HG03095 (cell line): ENCODE data around the gene SRP54.
A peak's percentile ranks its signal among the peaks of the same experiment; 100 is the strongest.
"Not testable (repeated sequence)": the region's sequence is repeated elsewhere in the genome, so short reads cannot be mapped to it uniquely, and the experiment has no call there.

Source experiments
- ATAC-seq: cut with Tn5 transposase; IDR thresholded peaks from one replicate; pipeline ENCODE4 v1.9.1; 2021; ENCODE audit warnings: moderate library complexity; ENCODE audit not compliant: unreplicated experiment

SRP54 gene

DNA sequence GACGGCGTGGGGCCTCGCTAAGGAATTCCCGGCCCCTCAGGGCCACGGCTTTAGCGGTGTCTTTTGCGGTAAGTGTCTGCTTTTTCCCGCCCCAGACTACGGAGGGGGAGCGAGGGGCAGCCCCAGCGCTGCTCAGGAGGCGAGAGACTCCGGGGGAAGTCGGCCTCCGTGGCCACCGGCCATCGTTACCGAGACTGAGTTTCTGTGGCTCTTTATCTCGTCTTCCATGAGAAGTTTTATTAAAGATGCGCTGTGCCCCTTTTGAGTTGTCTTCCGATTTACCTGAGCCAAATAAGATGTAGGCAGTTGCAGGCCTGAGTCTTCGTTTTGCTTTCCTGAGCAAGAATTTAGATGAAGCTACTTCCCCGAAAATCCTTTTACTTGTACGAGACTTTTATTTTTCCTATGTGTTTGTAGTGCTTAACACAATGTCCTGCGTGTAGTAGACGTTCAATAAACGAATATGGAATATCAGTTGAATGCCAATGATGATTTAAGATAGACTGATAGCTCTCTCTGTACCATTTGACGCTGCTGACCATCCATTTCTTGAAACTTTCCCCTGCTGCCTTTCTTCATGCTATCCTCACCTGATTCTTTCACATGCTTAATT is 462 bp downstream of the SRP54 start:
- peak; percentile 14 for ATAC-seq

DNA sequence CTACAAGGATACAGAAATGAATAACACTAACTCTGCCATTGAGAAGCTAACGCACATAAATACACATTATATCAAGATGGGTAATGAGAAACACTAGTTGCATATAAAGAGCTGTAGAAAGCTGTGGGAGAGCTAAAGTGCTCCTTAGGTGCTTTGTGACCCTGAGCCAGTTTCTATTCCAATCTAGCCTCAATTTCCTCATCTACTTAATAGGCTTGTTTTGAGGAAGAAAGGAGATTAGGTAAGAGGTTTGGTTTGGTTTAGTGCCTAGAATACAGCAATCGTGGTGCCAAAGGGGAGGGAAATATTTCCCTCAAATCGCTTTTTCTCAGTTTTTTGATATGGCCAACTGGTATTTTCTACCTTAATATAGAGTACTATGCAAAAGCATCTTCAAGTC is 994 bp downstream of the SRP54 start:
- ATAC-seq: no peak

DNA sequence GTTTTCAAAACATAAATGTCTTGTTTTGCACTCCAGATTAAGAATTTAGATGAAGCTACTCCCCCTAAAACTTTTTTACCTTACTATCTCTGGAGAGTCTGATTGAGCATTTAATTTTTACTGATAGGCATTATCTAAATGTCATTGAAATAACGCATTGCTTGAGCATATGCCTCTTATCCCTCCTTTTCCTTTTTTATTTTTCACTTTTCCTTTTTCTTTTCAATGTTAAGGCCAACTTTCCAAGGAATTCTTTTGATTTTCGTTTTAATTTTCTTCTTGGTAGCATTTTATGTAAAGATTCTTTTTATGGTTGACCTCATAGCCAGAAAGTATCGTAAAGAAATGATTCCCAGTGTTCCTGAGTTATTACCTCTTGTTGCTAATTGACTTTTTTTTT is 2.9 kb downstream of the SRP54 start:
- ATAC-seq: no peak

DNA sequence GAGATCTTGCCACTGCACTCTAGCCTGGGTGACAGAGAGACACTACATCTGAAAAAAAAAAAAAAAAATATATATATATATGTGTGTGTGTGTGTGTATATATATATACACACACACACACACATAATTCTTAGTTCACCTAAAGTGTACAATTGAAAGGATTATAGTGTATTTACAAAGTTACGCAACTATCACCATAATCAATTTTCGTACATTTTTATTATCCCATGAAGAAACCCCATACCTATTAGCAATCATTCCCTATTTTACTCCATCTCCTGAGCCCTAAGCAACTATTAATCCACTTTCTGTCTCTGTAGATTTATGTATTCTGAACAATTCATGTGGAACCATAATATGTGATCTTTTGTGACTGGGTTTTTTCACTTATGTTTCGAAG is 4.4 kb downstream of the SRP54 start:
- no peak for ATAC-seq

DNA sequence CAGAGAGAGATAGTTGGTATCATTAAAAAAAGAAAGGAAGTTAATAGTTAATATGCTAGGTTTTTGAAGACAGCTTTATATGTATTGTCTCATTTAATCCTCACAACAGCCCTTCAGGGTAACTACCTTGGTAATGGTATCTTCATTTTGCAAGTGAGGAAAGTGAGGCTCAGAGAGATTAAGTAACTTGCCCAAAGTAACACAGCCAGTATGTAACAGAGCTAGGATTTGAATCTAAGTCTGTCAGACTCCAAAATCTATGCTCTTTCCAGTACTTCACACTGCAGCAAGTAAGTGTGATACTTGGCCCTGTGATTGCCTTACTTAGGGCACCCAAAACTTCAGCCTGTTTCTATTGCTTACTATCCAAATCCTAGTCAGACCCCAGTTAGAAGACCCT is 7.0 kb downstream of the SRP54 start:
- ATAC-seq: no peak

DNA sequence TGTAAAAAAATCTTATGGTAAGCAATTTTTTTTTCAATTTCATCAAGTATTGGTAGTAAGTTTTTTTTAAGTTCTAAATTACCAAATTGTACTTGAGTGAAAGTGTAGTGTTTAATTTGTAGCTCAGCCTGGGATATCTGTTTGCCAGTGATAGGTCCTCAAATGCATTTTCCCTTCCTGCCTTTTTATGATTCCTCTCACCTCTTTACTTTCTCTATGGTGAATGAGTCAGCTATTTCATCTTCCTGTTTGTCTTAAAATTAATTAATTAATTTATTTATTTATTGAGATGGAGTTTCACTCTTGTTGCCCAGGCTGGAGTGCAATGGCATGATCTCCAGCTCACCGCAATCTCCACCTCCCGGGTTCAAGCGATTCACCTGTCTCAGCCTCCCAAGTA is 10.6 kb downstream of the SRP54 start:
- ATAC-seq: no peak

DNA sequence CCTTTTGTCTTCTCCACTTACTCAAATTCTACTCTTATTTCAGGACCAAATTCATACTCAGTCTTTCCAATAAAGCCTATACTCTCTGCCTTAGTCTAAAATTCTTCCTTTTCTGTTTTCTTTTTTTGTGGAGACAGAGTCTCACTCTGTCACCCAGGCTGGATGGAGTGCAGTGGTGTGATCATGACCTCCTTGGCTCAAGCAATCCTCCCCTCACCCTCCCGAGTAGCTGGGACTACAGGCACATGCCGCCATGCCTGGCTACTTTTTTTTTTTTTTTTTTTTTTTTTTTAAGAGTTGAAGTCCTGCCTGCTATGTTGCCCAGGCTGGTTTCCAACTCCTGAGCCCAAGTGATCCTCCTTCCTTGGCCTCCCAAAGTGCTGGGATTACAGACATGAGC is 11.9 kb downstream of the SRP54 start:
- no peak for ATAC-seq

DNA sequence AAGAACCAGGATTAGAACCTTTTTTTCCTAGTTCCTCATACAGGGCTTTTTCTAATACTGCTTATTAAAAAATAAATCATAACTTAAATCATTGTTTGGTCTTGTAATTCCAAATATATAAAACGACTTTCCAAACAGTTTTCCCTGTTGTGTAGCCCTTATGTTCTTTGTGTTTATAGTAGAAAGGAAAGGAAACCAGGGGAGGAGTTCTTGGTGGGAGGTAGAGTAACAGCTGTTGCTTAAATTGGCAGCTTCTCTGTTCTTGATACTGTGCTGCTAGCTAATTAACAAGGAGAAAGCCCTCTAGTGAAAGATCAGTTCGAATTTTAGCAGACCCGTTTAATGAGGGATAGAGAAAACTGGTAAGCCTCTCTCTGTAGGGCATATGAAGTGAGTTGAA is 15.0 kb downstream of the SRP54 start:
- ATAC-seq: no peak

DNA sequence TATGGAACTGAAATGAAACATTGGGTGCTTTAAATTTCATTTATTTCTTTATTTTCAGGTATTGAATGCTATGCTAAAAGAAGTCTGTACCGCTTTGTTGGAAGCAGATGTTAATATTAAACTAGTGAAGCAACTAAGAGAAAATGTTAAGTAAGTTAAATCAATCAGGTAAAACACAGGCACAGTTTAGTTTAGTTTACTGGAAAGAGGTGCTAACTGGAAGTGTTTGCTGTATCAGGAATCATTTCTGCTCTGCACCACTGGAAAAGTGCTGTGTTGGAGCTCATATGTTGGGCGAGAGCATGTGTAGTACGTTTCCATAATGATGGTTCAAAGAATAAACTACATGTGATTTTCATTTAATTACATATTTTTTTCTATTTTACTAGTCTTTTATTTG is 16.7 kb downstream of the SRP54 start:
- ATAC-seq: no peak

DNA sequence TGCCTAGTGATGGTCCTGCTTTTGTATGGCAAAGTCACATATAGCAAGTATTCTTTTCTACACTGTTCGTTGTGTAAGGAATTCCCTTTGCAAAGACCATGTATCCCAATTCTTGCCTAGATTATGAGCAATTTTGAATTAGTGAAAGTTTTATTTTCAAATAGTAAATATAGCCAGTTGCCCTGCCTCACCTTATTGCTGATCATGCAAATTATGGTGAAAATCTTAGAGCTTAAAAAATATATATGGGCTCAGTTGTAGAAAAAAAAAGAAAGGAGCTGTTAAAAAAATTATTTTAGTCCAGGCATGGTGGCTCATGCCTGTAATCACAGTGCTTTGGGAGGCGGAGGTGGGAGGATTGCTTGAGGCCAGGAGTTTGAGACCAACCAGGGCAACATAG is 18.8 kb downstream of the SRP54 start:
- ATAC-seq: no peak

DNA sequence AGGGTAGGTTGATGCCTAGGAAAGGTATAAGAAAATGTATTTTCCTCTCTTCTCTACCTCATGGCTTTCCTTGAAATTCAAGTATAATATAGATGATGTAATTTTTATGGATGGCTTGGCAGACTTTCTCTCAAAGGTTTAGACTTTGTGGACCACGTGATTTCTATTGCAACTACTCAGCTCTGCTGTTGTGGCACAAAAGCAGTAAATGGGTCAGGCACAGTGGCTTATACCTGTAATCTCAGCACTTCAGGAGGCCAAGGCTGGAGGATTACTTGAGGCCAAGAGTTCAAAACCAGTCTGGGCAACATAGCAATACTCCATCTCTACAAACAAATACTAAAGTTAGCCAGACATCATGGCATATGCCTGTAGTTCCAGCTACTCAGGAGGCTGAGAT is 22.0 kb downstream of the SRP54 start:
- no peak for ATAC-seq

DNA sequence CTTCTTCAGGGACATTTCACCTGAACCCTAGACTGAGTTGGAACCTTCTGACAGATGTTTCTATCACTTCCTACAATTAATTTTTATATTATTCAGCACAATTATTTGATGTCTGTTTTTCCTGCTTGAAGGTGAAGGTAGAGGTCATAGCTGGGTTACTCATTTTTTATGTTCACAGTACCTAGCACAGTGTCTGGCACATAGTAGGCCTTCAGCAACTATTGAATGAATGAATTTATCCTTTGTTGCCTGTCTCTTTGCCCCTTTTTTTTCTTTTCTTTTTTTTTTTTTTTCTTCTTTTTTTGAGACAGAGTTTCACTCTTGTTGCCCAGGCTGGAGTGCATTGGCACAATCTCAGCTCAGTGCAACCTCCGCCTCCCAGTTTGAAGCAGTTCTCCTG is 33.8 kb downstream of the SRP54 start:
- ATAC-seq: no peak

DNA sequence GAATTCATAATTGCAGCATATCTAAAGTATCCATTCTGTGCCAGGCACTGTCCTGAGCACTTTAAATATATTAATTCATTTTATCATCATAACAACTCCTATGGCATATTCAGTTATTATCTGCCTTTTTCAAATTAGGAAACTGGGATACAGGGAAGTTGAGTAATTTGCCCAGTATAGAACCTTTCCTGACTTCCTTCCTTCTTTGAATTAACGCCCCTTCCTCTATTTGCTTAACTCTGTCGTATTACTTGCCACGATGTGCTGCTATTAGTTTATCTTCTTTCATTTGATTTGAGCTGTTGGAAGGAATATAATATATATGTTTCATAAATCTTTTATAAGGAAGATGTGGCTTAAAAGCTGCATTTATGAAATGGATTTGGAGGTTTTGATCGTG is 37.9 kb downstream of the SRP54 start:
- ATAC-seq: no peak

DNA sequence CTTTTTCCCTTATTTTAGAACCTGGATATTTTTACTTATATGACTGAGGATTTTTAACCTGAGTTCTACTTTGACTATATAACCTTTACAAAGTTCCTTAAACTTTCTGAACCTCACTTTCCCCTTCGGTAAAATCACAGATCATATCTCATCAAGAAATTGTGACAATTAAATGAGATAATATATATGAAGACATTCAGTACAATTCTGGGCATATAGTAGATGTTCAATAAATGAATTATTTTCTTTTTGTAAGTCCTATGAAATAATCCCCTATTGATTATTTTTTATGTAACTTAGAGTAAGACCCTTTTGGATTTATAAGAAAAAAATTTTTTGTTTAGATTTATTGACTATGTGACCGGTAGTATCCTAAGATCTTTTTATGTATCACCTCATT is 45.6 kb downstream of the SRP54 start:
- ATAC-seq: no peak

DNA sequence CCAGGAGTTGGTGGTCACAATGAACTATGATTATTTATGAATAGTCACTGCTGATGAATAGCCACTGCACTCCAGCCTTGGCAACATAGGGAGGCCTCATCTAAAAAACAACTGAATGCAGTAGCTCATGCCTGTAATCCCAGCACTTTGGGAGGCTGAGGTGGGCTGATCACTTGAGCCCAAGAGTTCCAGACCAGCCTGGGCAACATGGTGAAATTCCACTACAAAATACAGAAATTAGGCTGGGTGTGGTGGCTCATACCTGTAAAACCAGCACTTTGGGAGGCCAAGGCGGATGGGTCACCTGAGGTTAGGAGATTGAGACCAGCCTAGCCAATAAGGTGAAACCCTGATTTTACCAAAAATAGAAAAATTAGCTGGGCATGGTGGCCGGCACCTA is 49.8 kb downstream of the SRP54 start:
- no peak for ATAC-seq

DNA sequence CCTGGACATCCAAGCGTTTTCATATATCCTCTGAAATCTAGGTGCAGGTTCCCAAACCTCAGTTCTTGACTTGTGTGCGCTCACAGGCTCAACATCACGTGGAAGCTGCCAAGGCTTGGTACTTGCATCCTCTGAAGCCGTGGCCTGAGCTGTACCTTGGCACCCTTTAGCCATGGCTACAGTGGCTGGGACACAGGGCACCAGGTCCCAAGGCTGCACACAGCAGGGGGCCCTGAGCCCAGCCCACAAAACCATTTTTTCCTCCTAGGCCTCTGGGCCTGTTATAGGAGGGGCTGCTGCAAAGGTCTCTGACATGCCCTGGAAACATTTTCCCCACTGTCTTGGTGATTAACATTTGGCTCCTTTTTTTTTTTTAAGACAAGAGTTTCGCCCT is 51.6 kb downstream of the SRP54 start:
- no peak for ATAC-seq

DNA sequence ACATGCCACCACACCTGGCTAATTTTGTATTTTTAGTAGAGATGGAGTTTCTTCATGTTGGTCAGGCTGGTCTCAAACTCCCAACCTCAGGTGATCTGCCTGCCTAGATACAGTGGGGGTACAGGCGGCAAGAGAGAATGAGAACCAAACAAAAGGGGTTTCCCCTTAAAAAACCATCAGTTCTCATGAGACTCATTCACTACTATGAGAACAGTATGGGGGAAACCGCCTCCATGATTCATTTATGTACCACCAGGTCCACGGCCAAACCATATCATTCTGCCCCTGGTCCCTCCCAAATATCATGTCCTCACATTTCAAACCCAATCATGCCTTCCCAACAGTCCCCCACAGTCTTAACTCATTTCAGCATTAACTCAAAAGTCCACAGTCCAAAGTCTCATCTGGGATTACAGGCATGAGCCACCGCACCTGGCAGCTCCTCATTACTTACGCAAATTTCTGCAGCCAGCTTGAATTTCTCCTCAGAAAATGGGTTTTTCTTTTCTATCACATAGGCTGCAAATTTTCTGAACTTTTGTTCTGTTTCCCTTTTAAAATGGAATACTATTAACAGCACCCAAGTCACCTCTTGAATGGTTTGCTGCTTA is 52.3 kb downstream of the SRP54 start:
- not testable (repeated sequence) for ATAC-seq

DNA sequence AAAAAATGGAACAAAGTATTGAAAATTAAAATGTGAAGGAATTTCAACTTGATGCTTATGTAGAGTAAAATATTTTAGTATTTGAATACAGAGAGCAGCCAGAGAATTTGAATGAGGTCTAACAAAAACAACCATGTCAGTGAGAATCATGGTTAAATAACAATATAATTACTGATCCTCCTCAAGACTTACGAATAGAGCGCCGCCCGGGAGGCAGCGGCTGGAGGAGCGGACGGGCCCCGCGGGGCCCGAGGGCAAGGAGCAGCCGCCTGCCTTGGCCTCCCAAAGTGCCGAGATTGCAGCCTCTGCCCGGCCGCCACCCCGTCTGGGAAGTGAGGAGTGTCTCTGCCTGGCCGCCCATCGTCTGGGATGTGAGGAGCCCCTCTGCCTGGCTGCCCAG is 55.5 kb downstream of the SRP54 start:
- not testable (repeated sequence) for ATAC-seq

DNA sequence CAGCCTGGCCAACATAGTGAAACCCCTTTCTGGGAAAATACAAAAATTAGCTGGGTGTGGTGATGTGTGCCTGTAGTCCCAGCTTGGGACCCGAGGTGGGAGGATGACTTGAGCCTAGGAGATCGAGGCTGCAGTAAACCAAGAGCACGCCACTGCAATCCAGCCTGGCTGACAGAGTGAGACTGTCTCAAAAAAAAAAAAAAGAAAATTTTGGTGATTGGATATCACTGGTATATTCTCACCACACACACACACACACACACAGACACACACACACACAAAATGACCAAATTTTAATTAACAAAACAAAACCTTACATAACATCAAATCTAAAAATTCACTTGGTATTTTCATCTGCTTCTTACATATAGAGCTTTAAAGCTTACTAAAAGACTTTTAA is 59.8 kb downstream of the SRP54 start:
- no peak for ATAC-seq

DNA sequence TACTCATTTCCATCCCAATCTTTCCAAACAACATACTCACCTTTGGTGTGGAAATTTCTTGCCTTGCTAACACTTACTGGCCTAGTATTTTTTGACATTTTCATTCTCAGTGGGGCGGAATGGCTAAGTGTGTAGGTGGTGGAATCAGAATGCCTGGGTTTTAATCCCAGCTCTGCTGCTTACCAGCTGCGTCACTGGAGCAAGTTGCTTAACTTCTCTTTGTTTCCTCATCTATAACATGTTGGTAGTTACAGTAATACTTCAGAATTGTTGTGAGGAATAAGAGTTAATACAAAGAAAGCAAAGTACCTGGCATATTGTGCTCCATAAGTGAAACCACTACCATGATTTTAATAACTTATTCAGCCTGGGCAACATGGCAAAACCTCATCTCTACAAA is 60.3 kb downstream of the SRP54 start:
- no peak for ATAC-seq

DNA sequence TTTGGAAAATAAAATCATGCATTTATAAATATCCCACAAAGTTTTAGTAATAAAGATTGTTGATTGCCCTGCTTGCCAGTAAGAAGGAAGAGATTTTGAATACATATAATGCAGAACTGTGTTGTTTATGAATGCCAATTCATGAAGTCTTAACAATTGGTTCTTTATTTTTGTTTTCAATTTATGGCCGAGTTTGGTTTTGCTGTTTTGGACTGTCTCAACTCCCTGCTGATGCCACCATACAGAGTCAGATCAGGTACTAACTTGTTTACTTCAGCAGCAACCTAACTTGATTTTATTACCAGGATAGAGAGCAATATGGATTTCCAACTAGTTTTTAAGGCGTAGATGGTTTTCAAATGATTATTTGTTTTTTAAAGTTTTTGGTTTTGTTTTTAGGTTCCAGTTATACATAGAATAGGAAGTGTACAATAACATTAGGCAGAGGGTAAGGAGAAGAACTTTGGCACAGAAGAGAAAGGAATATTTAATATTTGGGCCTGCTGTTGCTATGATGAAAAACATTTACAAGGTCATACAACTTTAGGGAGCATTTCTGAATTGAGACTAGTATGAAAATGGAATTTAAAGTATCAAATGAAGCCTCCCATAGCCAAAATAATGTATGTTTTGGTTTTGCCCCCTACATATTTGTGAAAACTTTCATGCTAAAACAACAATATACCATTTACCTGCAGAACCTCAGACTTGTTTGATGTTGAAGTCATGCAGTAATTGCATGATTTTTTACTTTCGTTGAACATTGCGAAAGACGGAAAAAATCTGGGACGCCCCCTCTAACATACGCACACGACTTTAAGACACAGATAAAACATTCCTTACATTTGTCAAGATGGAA is 62.4 kb downstream of the SRP54 start:
- ATAC-seq: no peak

DNA sequence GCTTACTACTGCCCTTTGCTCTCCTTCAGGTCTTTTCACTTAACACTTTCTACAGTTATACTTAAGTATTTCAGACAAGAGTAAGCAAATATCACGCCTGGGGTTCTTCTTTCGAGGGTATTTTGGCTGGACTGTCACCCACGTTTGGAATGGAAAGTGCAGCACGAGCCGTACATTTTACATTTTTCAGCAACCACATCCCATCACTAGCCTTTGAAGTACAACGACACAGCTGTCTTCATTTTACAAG is 62.9 kb downstream of the SRP54 start:
- ATAC-seq: no peak
